ENCODE data around the gene AATF. TPM values are rescaled to one million over a fixed set of nuclear protein-coding genes. Genes with fewer than 3 reads are reported as not detected.

Gene AATF
- total and polyA plus RNA-seq, 9 of the 15 experiments (the other 6 are each of a cell fraction or from before 2014, with no cell fraction given): 34.5 to 133 (median 90.1) TPM

DNA sequence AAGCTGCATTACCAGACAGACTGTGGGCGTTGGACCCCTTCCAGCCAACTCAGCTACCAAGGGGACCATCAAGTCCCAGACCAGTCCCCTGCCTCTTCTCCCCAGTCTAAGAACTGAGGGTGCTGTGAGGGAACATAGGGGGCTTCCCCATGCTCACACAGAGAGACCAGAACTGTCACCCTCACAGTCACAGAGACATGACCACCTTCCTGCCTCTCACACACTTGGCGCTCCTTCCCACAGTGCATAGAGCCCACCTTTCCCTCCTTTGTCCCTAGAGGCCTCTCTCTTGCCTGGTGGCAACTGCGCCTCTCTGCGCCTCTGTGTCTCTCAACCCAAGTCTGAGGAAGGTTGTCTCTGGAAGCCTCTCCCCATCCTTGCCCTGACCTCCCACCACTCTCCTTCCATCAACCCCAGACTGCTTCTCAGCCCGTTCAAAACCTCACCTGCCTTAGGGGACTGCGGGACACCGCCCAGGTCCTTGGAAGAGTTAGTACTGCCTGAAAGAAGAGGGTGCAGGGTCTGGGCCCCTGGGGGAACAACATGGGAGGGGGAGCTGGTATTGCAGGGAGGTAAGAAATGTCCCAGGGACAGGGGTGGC lies 17.6 kb upstream of the AATF start:
- Histone ChIP-seq H4K20me1 (replicated peaks; ENCODE audit: control insufficient read depth, insufficient read depth, low read length) (peaks cover 32% of the 10 kb centered on the region), H3K9me1 (ENCODE audit: control insufficient read depth, insufficient read depth, low read length) (no peaks in the 10 kb centered on the region), H3K9ac (ENCODE audit: insufficient read depth in 1 of 2, low read depth in 2 of 2, low read length in 2 of 2) (no peak overlapping the region), H3K4me1 (replicated peaks in 1 of 2; ENCODE audit: control insufficient read depth in 2 of 2, insufficient read depth in 2 of 2, low read length in 2 of 2) (peaks cover 13 to 43% of the 10 kb centered on the region in 2 experiments), H3K4me3 (no peak overlapping the region), H3K79me2 (ENCODE audit: control insufficient read depth, insufficient read depth, low read length) (no peaks in the 10 kb centered on the region), H3K4me2 (ENCODE audit: insufficient read depth, low read length) (no peak overlapping the region), H2AFZ (ENCODE audit: low read depth, low read length) (no peak overlapping the region), H3K36me3 (ENCODE audit: control insufficient read depth, insufficient read depth, low read length) (no peaks in the 10 kb centered on the region), H3K27ac (ENCODE audit: extremely low read depth, low read depth, low read length) (no peak overlapping the region), H3K9me3 (replicated peaks; ENCODE audit: control insufficient read depth, insufficient read depth, low read depth, low read length) (no peaks in the 10 kb centered on the region), H3K27me3 (ENCODE audit: control insufficient read depth in 2 of 2, insufficient read depth in 2 of 2, low read length in 2 of 2) (peaks cover 55 to 62% of the 10 kb centered on the region in 2 experiments)
- WGBS (ENCODE audit: insufficient coverage, low coverage, missing lambda C conversion rate): 31% methylated on average over 7 of the region's 7 CpGs
- ChIA-PET CTCF (ENCODE audit: low intra/inter-chr PET ratio) (no interaction called here), POLR2A (interaction anchor here (0.7 to 0.9 kb wide), 2 partner anchors 10 to 32 kb away, joined by 3 to 6 read pairs; no protein-coding TSS in a partner anchor)
- no peak for ATAC-seq
- no TSS peak for BruUV-seq (replicated peaks)
- in situ Hi-C loops (cut with MboI): no loop called here
- DNase-seq (ENCODE audit: extremely low read depth in 1 of 4, low spot score in 3 of 4): no peak
- intact Hi-C loops (cut with micrococcal nuclease): no loop called here
- FAIRE-seq: no peak
- TF ChIP-seq ZBTB8A (IDR thresholded peaks at IDR 0.05; ENCODE audit: partially characterized antibody) (no peak), HIVEP1 (CRISPR knock-in tag; IDR thresholded peaks at IDR 0.05) (no peak), TAF7 (tag; IDR thresholded peaks at IDR 0.05) (no peak)

DNA sequence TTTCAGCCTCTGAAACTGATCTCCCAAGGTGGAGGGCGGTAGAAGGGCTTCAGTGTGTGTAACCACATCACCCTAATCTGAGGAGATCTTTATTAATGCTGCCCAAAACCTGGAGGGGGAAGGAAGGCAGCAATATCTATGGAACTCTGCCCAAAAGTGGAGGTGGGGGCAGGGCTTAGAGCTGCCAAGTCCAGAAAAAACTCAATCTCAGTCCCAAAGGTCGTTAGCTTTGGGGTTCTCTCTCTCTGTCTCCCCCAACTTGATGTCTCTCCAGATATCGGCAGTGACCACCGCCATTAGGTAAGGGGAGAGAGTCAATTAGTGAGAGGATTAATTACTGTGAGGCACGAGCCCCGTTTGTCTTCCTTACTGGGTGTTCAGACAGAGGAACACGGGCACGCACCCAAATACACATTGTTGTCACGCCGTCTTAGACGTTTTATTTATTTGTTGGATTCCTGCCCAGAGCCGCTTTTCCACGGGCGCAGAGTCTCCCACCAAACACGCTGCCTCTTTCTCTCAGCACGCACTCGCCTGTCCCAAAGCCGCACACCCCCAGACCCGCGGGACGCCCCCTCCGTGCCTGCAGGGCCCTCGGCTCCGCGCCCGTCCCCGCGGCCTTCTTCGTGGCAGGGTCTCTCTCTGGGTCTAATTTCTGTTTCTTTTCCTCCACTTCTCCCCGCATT lies 16.9 kb upstream of the AATF start:
- DNase-seq (ENCODE audit: extremely low read depth in 1 of 4, low spot score in 3 of 4) (no peak), ATAC-seq (no peak), FAIRE-seq (no peak)
- no peak overlapping the region for H3K4me3 ChIP-seq
- no peak overlapping the region for H3K27ac ChIP-seq (ENCODE audit: extremely low read depth, low read depth, low read length)
- TF ChIP-seq POLR2AphosphoS2 (IDR thresholded peaks at IDR 0.05; ENCODE audit: low read length) (no peak), NFIC (IDR thresholded peaks at IDR 0.05) (peak; percentile 19; the same call in 1 of the 2 replicates)
- peaks cover 35% of the 10 kb centered on the region for H4K20me1 ChIP-seq (replicated peaks; ENCODE audit: control insufficient read depth, insufficient read depth, low read length)
- ChIA-PET CTCF (ENCODE audit: low intra/inter-chr PET ratio) (no interaction called here), POLR2A (interaction anchor here (0.7 kb wide), 2 partner anchors 33 to 232 kb away, joined by 3 read pairs; no protein-coding TSS in a partner anchor)
- BruUV-seq (replicated peaks): no TSS peak
- H2AFZ ChIP-seq (ENCODE audit: low read depth, low read length): no peak overlapping the region
- in situ Hi-C loops (cut with MboI): no loop called here
- WGBS (ENCODE audit: insufficient coverage, low coverage, missing lambda C conversion rate): 7% methylated on average over 23 of the region's 30 CpGs
- intact Hi-C loops (cut with micrococcal nuclease): no loop called here
- peaks cover 62 to 69% of the 10 kb centered on the region in 2 experiments for H3K27me3 ChIP-seq (ENCODE audit: control insufficient read depth in 2 of 2, insufficient read depth in 2 of 2, low read length in 2 of 2)
- H3K36me3 ChIP-seq (ENCODE audit: control insufficient read depth, insufficient read depth, low read length): no peaks in the 10 kb centered on the region
- H3K4me1 ChIP-seq (replicated peaks in 1 of 2; ENCODE audit: control insufficient read depth in 2 of 2, insufficient read depth in 2 of 2, low read length in 2 of 2): peaks cover 11 to 50% of the 10 kb centered on the region in 2 experiments
- H3K79me2 ChIP-seq (ENCODE audit: control insufficient read depth, insufficient read depth, low read length): no peaks in the 10 kb centered on the region
- no peak overlapping the region for H3K9ac ChIP-seq (ENCODE audit: insufficient read depth in 1 of 2, low read depth in 2 of 2, low read length in 2 of 2)
- no peak overlapping the region for H3K4me2 ChIP-seq (ENCODE audit: insufficient read depth, low read length)
- no peaks in the 10 kb centered on the region for H3K9me1 ChIP-seq (ENCODE audit: control insufficient read depth, insufficient read depth, low read length)
- no peaks in the 10 kb centered on the region for H3K9me3 ChIP-seq (replicated peaks; ENCODE audit: control insufficient read depth, insufficient read depth, low read depth, low read length)
